SK-N-SH (cell line): ENCODE data around the gene TMEM184B. TPM values are rescaled to one million over a fixed set of nuclear protein-coding genes. Genes with fewer than 3 reads are reported as not detected.

ENCODE experiments used
- CTCF ChIA-PET: fragments of 300-600, 350-600 bp; formaldehyde crosslinking; extraction: SDS; loops from one replicate; lab custom pipeline; 2021; lab: Yijun Ruan, JAX
- POLR2A ChIA-PET: fragments of 350-600 bp; sonication (Branson Sonifier 250); formaldehyde crosslinking; extraction: SDS; loops from one replicate; lab custom pipeline; 2020; ENCODE audit warnings: antibody characterized with exemption, inconsistent platforms; lab: Yijun Ruan, JAX
- DNase-seq: peaks from one replicate; pipeline ENCODE4 v3.0.0; 2012
- H2AFZ ChIP-seq: fragments of 200-600 bp; sonication (generic); 2 replicates; pipeline ENCODE4 v1.8.1; 2016; ENCODE audit warnings: antibody characterized with exemption, mild to moderate bottlenecking, low read depth
- H3F3A ChIP-seq: fragments of 200-600 bp; sonication (generic); replicated peaks from 2 replicates; pipeline ENCODE3; 2016; ENCODE audit warnings: antibody characterized with exemption, mild to moderate bottlenecking; ENCODE audit not compliant: insufficient read depth
- H3K27ac ChIP-seq, 2 experiments: fragments of 200-500 bp in 1 of 2; fragments of 200-600 bp in 1 of 2; sonication (Bioruptor generic) in 1 of 2; sonication (generic), shearing (Covaris generic) in 1 of 2; 2 replicates each; pipeline versions ENCODE4 v1.5.1 to v1.6.1; 2014 to 2016; ENCODE audit warnings: low read depth in 2 of 2, inconsistent platforms in 1 of 2, low read length in 1 of 2, mild to moderate bottlenecking in 1 of 2, mixed read lengths in 1 of 2
- H3K27me3 ChIP-seq: fragments of 200-600 bp; sonication (generic), shearing (Covaris generic); 2 replicates; pipeline ENCODE4 v1.6.1; 2016; ENCODE audit warnings: mixed run types; ENCODE audit not compliant: insufficient read depth
- H3K36me3 ChIP-seq, 2 experiments: fragments of 200-500 bp in 1 of 2; fragments of 200-600 bp in 1 of 2; sonication (Bioruptor generic) in 1 of 2; sonication (generic) in 1 of 2; replicated peaks in 1 of 2; 2 replicates each; pipeline versions ENCODE3 to v1.5.1; 2014 to 2016; ENCODE audit warnings: low read length in 1 of 2, mild to moderate bottlenecking in 1 of 2; ENCODE audit not compliant: insufficient read depth in 2 of 2, control insufficient read depth in 1 of 2
- H3K4me1 ChIP-seq, 2 experiments: fragments of 200-500 bp in 1 of 2; fragments of 200-600 bp in 1 of 2; sonication (Bioruptor generic) in 1 of 2; sonication (generic), shearing (Covaris generic) in 1 of 2; 2 replicates each; pipeline versions ENCODE4 v1.5.1 to v1.6.1; 2014 to 2016; ENCODE audit warnings: low read depth in 1 of 2, low read length in 1 of 2, mixed run types in 1 of 2; ENCODE audit not compliant: insufficient read depth in 2 of 2, control insufficient read depth in 1 of 2
- H3K4me2 ChIP-seq: fragments of 200-600 bp; sonication (generic), shearing (Covaris generic); 2 replicates; pipeline ENCODE4 v1.6.1; 2017; ENCODE audit warnings: mixed run types
- H3K4me3 ChIP-seq, 2 experiments: fragments of 200-500 bp in 1 of 2; fragments of 200-600 bp in 1 of 2; sonication (Bioruptor generic) in 1 of 2; sonication (generic), shearing (Covaris generic) in 1 of 2; 2 replicates each; pipeline versions ENCODE4 v1.5.1 to v1.8.1; 2014 to 2016; ENCODE audit warnings: low read depth in 2 of 2, inconsistent platforms in 1 of 2, low read length in 1 of 2, mild to moderate bottlenecking in 1 of 2, mixed read lengths in 1 of 2, moderate library complexity in 1 of 2
- H3K79me2 ChIP-seq: fragments of 200-600 bp; sonication (generic); 2 replicates; pipeline ENCODE4 v1.8.1; 2017; ENCODE audit warnings: mild to moderate bottlenecking; ENCODE audit not compliant: insufficient read depth
- H3K9ac ChIP-seq: fragments of 200-600 bp; sonication (generic); 2 replicates; pipeline ENCODE4 v1.6.1; 2017; ENCODE audit warnings: mixed run types
- H3K9me2 ChIP-seq: fragments of 200-600 bp; sonication (generic); 2 replicates; pipeline ENCODE4 v1.6.1; 2017; ENCODE audit warnings: mixed run types
- H3K9me3 ChIP-seq: fragments of 200-600 bp; sonication (generic); 2 replicates; pipeline ENCODE4 v1.6.1; 2017; ENCODE audit warnings: mixed run types, mild to moderate bottlenecking, moderate library complexity
- H4K20me1 ChIP-seq: fragments of 200-600 bp; sonication (generic); 2 replicates; pipeline ENCODE4 v1.6.1; 2017; ENCODE audit warnings: mild to moderate bottlenecking, mixed run types; ENCODE audit not compliant: insufficient read depth
- MXI1 ChIP-seq: IDR thresholded peaks from 2 replicates; pipeline ENCODE4 v1.6.1; 2012; ENCODE audit warnings: mild to moderate bottlenecking, low read depth, low read length, improper control_type of control experiment
- NRF1 ChIP-seq: IDR thresholded peaks from 2 replicates; pipeline ENCODE4 v1.6.1; 2012; ENCODE audit warnings: low read depth, mild to moderate bottlenecking, low read length
- RCOR1 ChIP-seq: fragments of 150-350 bp; IDR thresholded peaks from 2 replicates; pipeline ENCODE4 v1.6.1; 2017; ENCODE audit warnings: antibody characterized with exemption, low read length
- REST ChIP-seq: IDR thresholded peaks from 2 replicates; pipeline ENCODE4 v1.6.1; 2012; ENCODE audit warnings: mild to moderate bottlenecking, low read depth, low read length, moderate library complexity
- SMC3 ChIP-seq: IDR thresholded peaks from 2 replicates; pipeline ENCODE4 v1.6.1; 2012; ENCODE audit warnings: low read depth, low read length, improper control_type of control experiment
- TAF1 ChIP-seq: IDR thresholded peaks from 2 replicates; pipeline ENCODE4 v1.6.1; 2012; ENCODE audit warnings: low read depth, mild to moderate bottlenecking, low read length, moderate library complexity, borderline replicate concordance
- TEAD4 ChIP-seq: IDR thresholded peaks from 2 replicates; pipeline ENCODE4 v1.4.0; 2012; ENCODE audit warnings: mild to moderate bottlenecking, borderline replicate concordance; ENCODE audit not compliant: insufficient read depth
- USF1 ChIP-seq: IDR thresholded peaks from 2 replicates; pipeline ENCODE4 v1.4.0; 2012; ENCODE audit warnings: low read depth, borderline replicate concordance
- YY1 ChIP-seq: IDR thresholded peaks from 2 replicates; pipeline ENCODE4 v1.4.0; 2012; ENCODE audit warnings: low read depth, mild to moderate bottlenecking
- ZBTB33 ChIP-seq: IDR thresholded peaks from 2 replicates; pipeline ENCODE4 v1.4.0; 2012; ENCODE audit warnings: low read depth, borderline replicate concordance
- WGBS: methylation state at CpG from one replicate; pipeline ENCODE4 v1.1.6; 2017; ENCODE audit warnings: low lambda C conversion rate; 5-methylcytosine and 5-hydroxymethylcytosine counted together
- polyA plus RNA-seq, 3 experiments: library from polyadenylated mRNA; depleted of rRNA; stranded (reverse); fragments of >200 nt; gene quantifications; 2 replicates each; pipeline ENCODE4 v1.2.3, GENCODE V29; 2012
- TF ChIP-seq, protein P1 (sequence below): fragments of 150-350 bp; IDR thresholded peaks from 2 replicates; pipeline ENCODE4 v1.6.1; 2016; ENCODE audit warnings: mild to moderate bottlenecking, low read depth, low read length

TMEM184B gene
- polyA plus RNA-seq, 1 of the 3 experiments (the other 2 are of a cell fraction), result 25.3 TPM

DNA sequence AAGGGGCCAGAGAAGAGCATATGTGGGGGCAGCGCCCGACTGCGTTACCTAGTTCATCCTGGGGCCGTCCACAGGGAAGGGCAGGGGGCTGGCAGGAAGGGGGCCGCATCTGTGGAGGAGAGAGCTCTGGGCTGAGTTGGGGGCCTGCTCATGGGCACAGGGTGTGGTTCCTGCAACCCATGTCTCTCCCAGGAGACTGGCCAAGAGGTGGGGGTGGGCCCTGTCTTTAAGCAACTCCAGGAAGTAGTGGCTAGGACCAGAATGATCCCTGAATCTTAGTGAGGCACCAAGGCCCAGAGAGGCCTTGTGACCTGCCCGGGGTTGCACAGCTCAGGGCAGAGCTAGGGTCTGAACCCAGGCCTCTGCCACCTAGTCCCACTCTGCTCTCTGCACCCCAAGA, 22.5 kb upstream of the TMEM184B start:
- no CpG with 5 or more reads among the region's 6 CpGs for WGBS
- no peak for TF ChIP-seq TEAD4
- TF ChIP-seq YY1, result no peak
- no peak for TF ChIP-seq SMC3
- TF ChIP-seq, protein P1, sequence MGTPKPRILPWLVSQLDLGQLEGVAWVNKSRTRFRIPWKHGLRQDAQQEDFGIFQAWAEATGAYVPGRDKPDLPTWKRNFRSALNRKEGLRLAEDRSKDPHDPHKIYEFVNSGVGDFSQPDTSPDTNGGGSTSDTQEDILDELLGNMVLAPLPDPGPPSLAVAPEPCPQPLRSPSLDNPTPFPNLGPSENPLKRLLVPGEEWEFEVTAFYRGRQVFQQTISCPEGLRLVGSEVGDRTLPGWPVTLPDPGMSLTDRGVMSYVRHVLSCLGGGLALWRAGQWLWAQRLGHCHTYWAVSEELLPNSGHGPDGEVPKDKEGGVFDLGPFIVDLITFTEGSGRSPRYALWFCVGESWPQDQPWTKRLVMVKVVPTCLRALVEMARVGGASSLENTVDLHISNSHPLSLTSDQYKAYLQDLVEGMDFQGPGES, result no peak
- TF ChIP-seq ZBTB33, result no peak
- TF ChIP-seq MXI1, result no peak
- no peak for TF ChIP-seq TAF1
- no peak for TF ChIP-seq REST
- TF ChIP-seq RCOR1, result no peak
- TF ChIP-seq USF1, result no peak
- TF ChIP-seq NRF1, result no peak
- Histone ChIP-seq H2AFZ (no peak overlapping the region), H3K36me3 (peaks cover 0 to 29% of the 10 kb centered on the region in 2 experiments), H3K4me1 (no peaks in the 10 kb centered on the region; a peak in 1 of 4 replicates), H3K4me3 (no peak overlapping the region), H4K20me1 (peaks cover 15% of the 10 kb centered on the region; the same call in 1 of the 2 replicates), H3K27me3 (no peaks in the 10 kb centered on the region), H3K79me2 (peaks cover 5% of the 10 kb centered on the region; the same call in 1 of the 2 replicates), H3K9me2 (no peaks in the 10 kb centered on the region), H3K27ac (no peak overlapping the region), H3K4me2 (no peak overlapping the region), H3F3A (no peaks in the 10 kb centered on the region), H3K9ac (no peak overlapping the region), H3K9me3 (no peaks in the 10 kb centered on the region)
- DNase-seq, result no peak
- CTCF ChIA-PET, result no interaction called here
- POLR2A ChIA-PET, result no interaction called here
